MM.1S (cell line): ENCODE data around the gene SERAC1.

ENCODE experiments used
- DNase-seq: peaks from one replicate; pipeline ENCODE4 v3.0.0-alpha.2; 2015
- H2AFZ ChIP-seq: fragments of 300-600 bp; sonication (generic); 2 replicates; pipeline ENCODE4 v1.6.0; 2016; ENCODE audit warnings: antibody characterized with exemption, low read length
- H3F3A ChIP-seq: fragments of 300-600 bp; sonication (generic); 2 replicates; pipeline ENCODE4 v1.6.1; 2016; ENCODE audit warnings: mild to moderate bottlenecking, antibody characterized with exemption, low read length, moderate library complexity, mixed read lengths; ENCODE audit not compliant: insufficient read depth
- H3K27ac ChIP-seq: fragments of 300-600 bp; sonication (generic); 2 replicates; pipeline ENCODE4 v1.5.1; 2016; ENCODE audit warnings: mild to moderate bottlenecking, low read length
- H3K27me3 ChIP-seq: fragments of 300-600 bp; sonication (generic); replicated peaks from 2 replicates; pipeline ENCODE4 v1.6.0; 2016; ENCODE audit warnings: low read length; ENCODE audit not compliant: insufficient read depth
- H3K36me3 ChIP-seq: fragments of 300-600 bp; sonication (generic); replicated peaks from 2 replicates; pipeline ENCODE4 v1.6.1; 2016; ENCODE audit warnings: mild to moderate bottlenecking, low read length, mixed read lengths; ENCODE audit not compliant: insufficient read depth
- H3K4me1 ChIP-seq: fragments of 300-600 bp; sonication (generic); 2 replicates; pipeline ENCODE4 v1.6.1; 2016; ENCODE audit warnings: low read length, mixed read lengths
- H3K4me2 ChIP-seq: fragments of 300-600 bp; sonication (generic); 2 replicates; pipeline ENCODE4 v1.6.0; 2016; ENCODE audit warnings: low read depth, low read length
- H3K4me3 ChIP-seq: fragments of 300-600 bp; sonication (generic); 2 replicates; pipeline ENCODE4 v1.5.1; 2016; ENCODE audit warnings: low read length, mixed read lengths
- H3K79me2 ChIP-seq: fragments of 300-600 bp; sonication (generic); 2 replicates; pipeline ENCODE4 v1.6.1; 2016; ENCODE audit warnings: mixed run types, low read length, mixed read lengths
- H3K9ac ChIP-seq: fragments of 300-600 bp; sonication (generic); 2 replicates; pipeline ENCODE4 v1.6.1; 2016; ENCODE audit warnings: low read length, mixed read lengths
- H3K9me2 ChIP-seq: fragments of 300-600 bp; sonication (generic); replicated peaks from 2 replicates; pipeline ENCODE4 v1.6.1; 2016; ENCODE audit warnings: mild to moderate bottlenecking, low read length, mixed read lengths; ENCODE audit not compliant: insufficient read depth
- H3K9me3 ChIP-seq: fragments of 300-600 bp; sonication (generic); replicated peaks from 2 replicates; pipeline ENCODE4 v1.6.1; 2016; ENCODE audit warnings: mild to moderate bottlenecking, low read length, mixed read lengths; ENCODE audit not compliant: insufficient read depth
- H4K20me1 ChIP-seq: fragments of 300-600 bp; sonication (generic); 2 replicates; pipeline ENCODE4 v1.6.1; 2016; ENCODE audit warnings: mild to moderate bottlenecking, low read length, moderate library complexity, mixed read lengths; ENCODE audit not compliant: insufficient read depth
- CTCF ChIP-seq: fragments of 300-600 bp; sonication (generic); IDR thresholded peaks from 2 replicates; pipeline ENCODE4 v1.5.1; 2016; ENCODE audit warnings: antibody characterized with exemption, low read length, mixed read lengths
- EZH2 ChIP-seq: fragments of 300-600 bp; sonication (generic); optimal IDR thresholded peaks from 2 replicates; pipeline ENCODE3; 2017; ENCODE audit warnings: low read depth, mild to moderate bottlenecking, antibody characterized with exemption, low read length, mixed read lengths
- EZH2phosphoT487 ChIP-seq: fragments of 300-600 bp; sonication (generic); IDR thresholded peaks from 2 replicates; pipeline ENCODE4 v1.6.1; 2018; ENCODE audit warnings: antibody characterized with exemption, low read length

The SERAC1 gene

GRCh38 chr6:158164579-158165170 lies 3.4 kb downstream of the SERAC1 start:
- Histone ChIP-seq H3K9ac (no peak overlapping the region), H3K4me2 (no peak overlapping the region), H3K9me2 (no peaks in the 10 kb centered on the region), H3K4me1 (no peaks in the 10 kb centered on the region), H3K36me3 (no peaks in the 10 kb centered on the region), H3K4me3 (no peak overlapping the region), H3K79me2 (0 out of 2 replicates have a peak, but pooled peaks cover 2% of the 10 kb centered on the region), H2AFZ (no peak overlapping the region), H4K20me1 (no peaks in the 10 kb centered on the region), H3K27ac (no peak overlapping the region), H3K27me3 (no peaks in the 10 kb centered on the region), H3K9me3 (no peaks in the 10 kb centered on the region), H3F3A (peaks cover 5% of the 10 kb centered on the region; the same call in 1 of the 2 replicates)
- no peak for DNase-seq
- no peak for TF ChIP-seq EZH2
- TF ChIP-seq EZH2phosphoT487, result no peak
- no peak for TF ChIP-seq CTCF

- no peaks in the 10 kb centered on the region for H3F3A ChIP-seq
- no peaks in the 10 kb centered on the region for H3K9me3 ChIP-seq
- no peak overlapping the region for H3K4me2 ChIP-seq
- DNase-seq, result no peak
- no peaks in the 10 kb centered on the region for H3K27me3 ChIP-seq
- H3K4me1 ChIP-seq, result no peaks in the 10 kb centered on the region
- H2AFZ ChIP-seq, result no peak overlapping the region
- no peak overlapping the region for H3K27ac ChIP-seq
- no peaks in the 10 kb centered on the region for H3K36me3 ChIP-seq
- H3K9ac ChIP-seq, result no peak overlapping the region
- no peaks in the 10 kb centered on the region for H3K9me2 ChIP-seq
- H3K4me3 ChIP-seq, result no peak overlapping the region
- H3K79me2 ChIP-seq, result 0 out of 2 replicates have a peak, but pooled peaks cover under 1% of the 10 kb centered on the region
- no peaks in the 10 kb centered on the region for H4K20me1 ChIP-seq
- TF ChIP-seq CTCF (no peak), EZH2 (no peak), EZH2phosphoT487 (no peak)
These were observed 6.4 kb downstream of the SERAC1 start for GRCh38 chr6:158161566-158162254.

GRCh38 chr6:158160932-158161539 lies 7.0 kb downstream of the SERAC1 start:
- no peak overlapping the region for H3K4me3 ChIP-seq
- H3K9me3 ChIP-seq, result no peaks in the 10 kb centered on the region
- no peaks in the 10 kb centered on the region for H3K4me1 ChIP-seq
- H3K9ac ChIP-seq, result no peak overlapping the region
- H3K9me2 ChIP-seq, result no peaks in the 10 kb centered on the region
- H3K4me2 ChIP-seq, result no peak overlapping the region
- H3K27ac ChIP-seq, result no peak overlapping the region
- H3K36me3 ChIP-seq, result no peaks in the 10 kb centered on the region
- no peaks in the 10 kb centered on the region for H3F3A ChIP-seq
- TF ChIP-seq CTCF (no peak), EZH2phosphoT487 (no peak)
- no peak overlapping the region for H2AFZ ChIP-seq
- DNase-seq, result no peak
- H3K27me3 ChIP-seq, result no peaks in the 10 kb centered on the region
- no peaks in the 10 kb centered on the region for H3K79me2 ChIP-seq
- no peaks in the 10 kb centered on the region for H4K20me1 ChIP-seq
